ENCODE measurements around the gene SPOUT1.
"Not testable (repeated sequence)": the region's sequence is repeated elsewhere in the genome, so short reads cannot be mapped to it uniquely, and the experiment has no call there.

The SPOUT1 gene, protein sequence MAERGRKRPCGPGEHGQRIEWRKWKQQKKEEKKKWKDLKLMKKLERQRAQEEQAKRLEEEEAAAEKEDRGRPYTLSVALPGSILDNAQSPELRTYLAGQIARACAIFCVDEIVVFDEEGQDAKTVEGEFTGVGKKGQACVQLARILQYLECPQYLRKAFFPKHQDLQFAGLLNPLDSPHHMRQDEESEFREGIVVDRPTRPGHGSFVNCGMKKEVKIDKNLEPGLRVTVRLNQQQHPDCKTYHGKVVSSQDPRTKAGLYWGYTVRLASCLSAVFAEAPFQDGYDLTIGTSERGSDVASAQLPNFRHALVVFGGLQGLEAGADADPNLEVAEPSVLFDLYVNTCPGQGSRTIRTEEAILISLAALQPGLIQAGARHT

GRCh38 chr9:128829477-128830251 lies at the start of gene SPOUT1:
SPOUT1 (minus strand) TSS chr9:128829794; CDS start chr9:128829780, 14 bp downstream.
- DNase-seq = peak; percentile 98

GRCh38 chr9:128877852-128878251 lies 48.3 kb upstream of the SPOUT1 start:
- DNase-seq = no peak

GRCh38 chr9:128870941-128871265 lies 41.3 kb upstream of the SPOUT1 start:
- DNase-seq = not testable (repeated sequence)

DNA sequence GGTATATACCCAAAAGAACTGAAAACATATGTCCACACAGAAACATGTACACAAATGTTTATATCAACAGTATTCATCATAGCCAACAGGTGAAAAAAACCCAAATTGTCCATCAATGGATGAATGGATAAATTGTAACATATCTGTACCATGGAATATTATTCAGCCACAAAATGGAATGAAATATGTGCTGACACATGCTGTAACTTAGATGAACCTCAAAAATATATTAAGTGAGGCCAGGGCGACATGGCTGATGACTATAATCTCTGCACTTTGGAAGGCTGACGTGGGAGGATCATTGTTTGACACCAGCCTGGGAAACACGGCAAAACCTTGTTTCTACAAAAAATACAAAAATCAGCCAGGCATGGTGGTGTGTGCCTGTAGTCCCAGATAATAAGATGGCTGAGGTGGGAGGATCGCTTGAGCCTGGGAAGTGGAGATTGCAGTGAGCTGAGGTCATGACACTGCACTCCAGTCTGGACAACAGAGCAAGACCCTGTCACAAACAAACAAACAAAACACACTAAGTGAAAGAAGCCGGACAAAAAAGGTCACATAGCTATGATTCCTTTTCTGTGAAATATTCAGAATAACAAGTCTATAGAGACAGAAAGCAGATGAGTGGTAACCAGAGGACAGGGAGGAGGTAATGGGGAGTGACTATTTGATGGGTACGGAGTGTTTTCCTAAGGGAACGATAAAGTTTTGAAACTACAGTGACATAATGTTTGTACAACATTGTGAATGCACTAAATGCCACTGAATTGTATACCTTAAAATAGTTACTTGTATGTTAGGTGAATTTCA lies 40.7 kb upstream of the SPOUT1 start:
- DNase-seq = no peak

- DNase-seq = peak; percentile 95
Observed at GRCh38 chr9:128863647-128864046, 34.1 kb upstream of the SPOUT1 start.

GRCh38 chr9:128862401-128862851 lies 32.8 kb upstream of the SPOUT1 start:
- DNase-seq = no peak

GRCh38 chr9:128861501-128861900 lies 31.9 kb upstream of the SPOUT1 start:
- DNase-seq = no peak

GRCh38 chr9:128860937-128861336 lies 31.3 kb upstream of the SPOUT1 start:
- DNase-seq = no peak

DNA sequence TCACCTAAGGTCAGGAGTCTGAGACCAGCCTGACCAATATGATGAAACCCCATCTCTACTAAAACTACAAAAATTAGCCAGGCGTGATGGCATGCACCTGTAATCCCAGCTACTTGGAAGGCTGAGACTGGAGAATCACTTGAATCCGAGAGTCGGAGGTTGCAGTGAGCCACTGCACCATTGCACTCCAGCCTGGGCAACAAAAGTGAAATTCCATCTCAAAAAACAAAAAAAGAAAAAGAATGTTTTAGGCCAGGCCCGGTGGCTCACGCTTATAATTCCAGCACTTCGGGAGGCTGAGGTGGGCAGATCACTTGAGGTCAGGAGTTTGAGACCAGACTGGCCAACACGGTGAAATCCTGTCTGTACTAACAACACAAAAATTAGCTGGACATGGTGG lies 28.9 kb upstream of the SPOUT1 start:
- not testable (repeated sequence) for DNase-seq

DNA sequence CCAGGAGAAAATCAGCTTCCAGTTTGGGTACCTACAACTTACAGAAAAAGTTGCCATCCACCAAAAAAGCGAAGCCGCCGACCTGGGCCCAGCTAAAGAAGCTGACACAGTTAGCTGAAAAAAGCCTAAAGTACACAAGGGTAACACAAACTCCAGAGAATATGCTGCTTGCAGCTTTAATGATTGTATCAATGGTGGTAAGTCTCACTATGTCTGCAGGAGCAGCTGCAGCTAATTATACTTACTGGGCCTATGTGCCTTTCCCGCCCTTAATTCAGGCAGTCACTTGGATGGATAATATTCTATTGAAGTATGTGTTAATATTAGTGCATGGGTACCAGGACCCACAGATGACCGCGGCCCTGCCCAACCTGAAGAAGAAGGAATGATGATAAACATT lies 24.9 kb upstream of the SPOUT1 start:
- DNase-seq = not testable (repeated sequence)

DNA sequence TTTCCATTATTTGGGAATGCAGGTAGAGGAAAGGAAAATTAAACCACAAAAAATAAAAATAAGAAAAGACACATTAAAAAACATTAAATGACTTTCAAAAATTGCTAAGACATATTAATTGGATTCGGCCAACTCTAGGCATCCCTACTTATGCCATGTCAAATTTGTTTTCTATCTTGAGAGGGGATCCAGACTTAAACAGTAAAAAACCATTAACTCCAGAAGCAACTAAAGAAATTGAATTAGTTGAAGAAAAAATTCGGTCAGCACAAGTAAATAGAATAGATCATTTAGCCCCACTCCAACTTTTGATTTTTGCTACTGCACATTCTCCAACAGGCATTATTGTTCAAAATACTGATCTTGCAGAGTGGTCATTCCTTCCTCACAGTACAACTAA lies 23.1 kb upstream of the SPOUT1 start:
- not testable (repeated sequence) for DNase-seq

DNA sequence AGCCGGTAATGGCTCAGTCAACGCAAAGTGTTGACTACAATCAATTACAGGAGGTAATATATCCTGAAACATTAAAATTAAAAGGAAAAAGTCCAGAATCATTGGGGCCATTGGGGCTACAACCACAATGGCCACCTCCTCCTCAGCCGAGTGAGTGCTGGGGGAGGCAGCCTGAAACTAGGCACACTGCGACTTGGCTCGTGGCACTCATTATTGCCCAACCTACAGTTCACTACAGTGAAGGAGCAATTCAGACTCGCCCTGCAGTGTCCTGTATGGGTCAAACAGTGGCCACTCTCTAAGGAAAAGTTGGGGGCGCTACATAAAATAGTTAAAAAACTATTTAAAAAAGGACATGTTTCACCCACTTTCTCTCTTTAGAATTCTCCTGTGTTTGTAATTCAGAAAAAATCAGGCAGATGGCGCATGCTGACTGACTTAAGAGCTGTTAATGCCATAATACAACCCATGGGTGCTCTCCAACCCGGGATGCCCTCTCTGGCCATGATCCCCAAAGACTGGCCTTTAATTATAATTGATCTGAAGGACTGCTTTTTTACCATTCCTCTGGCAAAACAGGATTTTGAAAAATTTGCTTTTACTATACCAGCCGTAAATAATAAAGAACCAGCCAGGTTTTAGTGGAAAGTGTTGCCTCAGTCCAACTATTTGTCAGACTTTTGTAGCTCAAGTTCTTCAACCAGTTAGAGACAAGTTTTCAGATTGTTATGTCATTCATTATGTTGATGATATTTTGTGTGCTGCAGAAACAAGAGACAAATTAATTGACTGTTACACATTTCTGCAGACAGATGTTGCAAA lies 22.4 kb upstream of the SPOUT1 start:
- not testable (repeated sequence) for DNase-seq

- DNase-seq = not testable (repeated sequence)
Observed at GRCh38 chr9:128851024-128851423, 21.4 kb upstream of the SPOUT1 start.

- DNase-seq = no peak
Observed at GRCh38 chr9:128847803-128848202, 18.2 kb upstream of the SPOUT1 start.

GRCh38 chr9:128846680-128847030 lies 17.1 kb upstream of the SPOUT1 start:
- no peak for DNase-seq

DNA sequence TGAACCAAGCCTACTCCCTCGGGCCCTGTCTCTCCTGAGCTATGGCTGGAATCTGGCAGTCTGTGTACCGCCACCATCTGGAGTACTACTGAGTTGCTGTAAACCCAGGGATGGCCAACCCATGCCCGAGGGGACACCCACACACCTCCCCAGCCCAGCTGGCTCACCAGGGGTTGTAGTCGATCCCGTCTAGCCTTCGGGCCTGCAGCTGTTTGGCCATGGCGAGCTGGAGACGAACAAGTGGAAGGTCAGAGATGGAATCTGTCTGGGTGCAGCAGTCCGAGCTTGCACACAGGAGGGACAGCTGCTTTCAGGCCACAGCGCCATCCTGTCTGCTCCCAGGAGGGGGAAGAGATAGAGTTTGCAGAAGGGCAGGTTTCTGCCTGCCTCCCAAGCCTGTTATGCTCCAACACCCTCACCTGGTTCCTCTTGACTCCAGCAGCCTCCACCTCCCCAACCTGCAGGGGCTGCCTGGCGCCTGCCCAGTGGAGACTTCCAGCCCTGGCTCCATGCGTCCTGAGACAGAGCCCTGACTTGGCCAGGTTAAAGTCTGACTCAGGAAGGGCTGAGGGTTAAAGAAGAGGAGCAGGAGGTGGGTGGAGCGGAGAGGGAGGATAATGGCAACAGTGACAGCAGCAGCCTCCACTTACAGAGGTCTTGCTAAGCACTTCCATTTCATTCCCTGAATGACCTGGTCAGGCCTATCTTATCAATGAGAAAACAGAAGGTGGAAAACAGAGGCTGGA lies 15.8 kb upstream of the SPOUT1 start:
- DNase-seq = no peak

DNA sequence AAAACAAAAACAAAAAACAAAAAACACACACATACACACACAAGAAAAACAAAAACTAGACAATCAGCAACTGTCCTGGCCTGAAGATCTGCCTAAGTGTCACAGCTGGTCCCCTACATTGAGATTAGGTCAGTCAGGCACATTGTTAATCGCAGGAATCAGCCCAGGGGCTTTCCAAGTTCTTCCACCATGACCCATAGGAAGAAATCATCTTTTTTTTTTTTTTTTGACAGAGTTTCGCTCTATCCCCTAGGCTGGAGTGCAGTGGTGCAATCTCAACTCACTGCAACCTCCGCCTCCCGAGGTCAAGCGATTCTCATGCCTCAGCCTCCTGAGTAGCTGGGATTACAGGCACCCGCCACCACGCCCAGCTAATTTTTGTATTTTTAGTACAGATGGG lies 13.6 kb upstream of the SPOUT1 start:
- not testable (repeated sequence) for DNase-seq

- no peak for DNase-seq
Observed at GRCh38 chr9:128841694-128842492, 12.3 kb upstream of the SPOUT1 start.

GRCh38 chr9:128840524-128840923 lies 10.9 kb upstream of the SPOUT1 start:
- no peak for DNase-seq

DNA sequence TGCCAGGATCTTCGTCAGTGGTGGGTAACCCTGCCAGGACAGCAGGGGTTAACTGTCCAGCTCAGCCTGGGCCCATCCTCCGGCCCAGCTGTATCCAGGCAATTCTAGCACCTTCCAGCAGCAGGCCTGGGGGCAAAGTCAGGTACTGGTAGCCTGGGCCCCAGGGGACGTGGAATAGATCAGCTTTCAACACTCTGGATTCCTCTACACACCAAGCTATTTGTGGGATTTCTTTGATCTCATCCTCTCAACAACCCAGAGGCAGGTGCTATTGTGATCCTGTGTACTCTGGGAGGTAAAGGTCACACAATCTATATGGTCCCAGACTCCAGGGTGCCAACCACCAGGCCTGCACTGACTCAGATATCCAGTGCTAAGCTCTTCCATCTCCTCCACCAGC lies 8.7 kb upstream of the SPOUT1 start:
- no peak for DNase-seq

All from activated effector memory CD4-positive, alpha-beta T cell treated with anti-CD3 and anti-CD28 coated beads, Interleukin-2, amount 50 U/mL, for 16 hours (primary cell).